Testis (tissue), 2 donors: ENCODE results near the gene HNRNPA1.

Experiments
- CTCF ChIP-seq, 3 experiments: fragments of 450-650 bp in 2 of 3; fragments of 200-600 bp in 1 of 3; sonication (generic) in 1 of 3; IDR thresholded peaks; one replicate each; pipeline ENCODE4 v1.5.1; 2016 to 2019; ENCODE audit warnings: antibody characterized with exemption in 3 of 3, mild to moderate bottlenecking in 2 of 3, moderate library complexity in 1 of 3
- POLR2A ChIP-seq: fragments of 450-650 bp; IDR thresholded peaks from one replicate; pipeline ENCODE4 v1.6.1; 2017; ENCODE audit warnings: antibody characterized with exemption, mild to moderate bottlenecking, moderate library complexity

- no peak for TF ChIP-seq CTCF (IDR thresholded peaks at IDR 0.05)
- TF ChIP-seq POLR2A, result no peak
Observed at GRCh38 chr12:54270345-54270744, 10.2 kb upstream of the HNRNPA1 start.
